Suprapubic skin (tissue), 4 donors: ENCODE measurements around the gene EXO1. TPM values are rescaled to one million over a fixed set of nuclear protein-coding genes. Genes with fewer than 3 reads are reported as not detected.

Experiments used
- DNase-seq, 2 donors: peaks; one replicate each; pipeline ENCODE4 v3.0.0-alpha.2; 2019; ENCODE audit warnings: low spot score in 2 of 2
- H3K27ac ChIP-seq: fragments of 200-600 bp; sonication (generic); one replicate; pipeline ENCODE4 v1.5.1; 2019
- H3K27me3 ChIP-seq: fragments of 200-600 bp; sonication (generic); one replicate; pipeline ENCODE4 v1.5.1; 2019
- H3K36me3 ChIP-seq: fragments of 200-600 bp; sonication (generic); one replicate; pipeline ENCODE4 v1.5.1; 2019
- H3K4me1 ChIP-seq: fragments of 200-600 bp; sonication (generic); one replicate; pipeline ENCODE4 v1.5.1; 2019
- H3K4me3 ChIP-seq: fragments of 200-600 bp; sonication (generic); one replicate; pipeline ENCODE4 v1.5.1; 2019; ENCODE audit warnings: mild to moderate bottlenecking
- H3K9me3 ChIP-seq: fragments of 200-600 bp; sonication (generic); one replicate; pipeline ENCODE4 v1.5.1; 2019
- EP300 ChIP-seq: sonication (generic); formaldehyde crosslinking; IDR thresholded peaks from one replicate; pipeline ENCODE4 v1.6.1; 2017; ENCODE audit warnings: antibody characterized with exemption
- POLR2A ChIP-seq, 2 donors: fragments of 450-650 bp; IDR thresholded peaks; one replicate each; pipeline ENCODE4 v1.6.1; 2017; ENCODE audit warnings: antibody characterized with exemption in 2 of 2, mild to moderate bottlenecking in 2 of 2, moderate library complexity in 2 of 2
- POLR2AphosphoS5 ChIP-seq, 3 donors: sonication (generic); formaldehyde crosslinking; IDR thresholded peaks; one replicate each; pipeline ENCODE4 v1.6.1; 2017; ENCODE audit warnings: antibody characterized with exemption in 3 of 3
- WGBS: methylation state at CpG from one replicate; pipeline ENCODE4 v1.1.5; 2018; 5-methylcytosine and 5-hydroxymethylcytosine counted together
- total RNA-seq, 4 donors: library from RNA; depleted of rRNA; stranded (reverse); fragments of >200 nt; gene quantifications; one replicate each; pipeline ENCODE4 v1.1.0, GENCODE V29; 2016
- TF ChIP-seq, protein P1 (sequence below), 2 donors: fragments of 200-600 bp in 1 of 2; fragments of 450-650 bp in 1 of 2; sonication (generic) in 1 of 2; IDR thresholded peaks; one replicate each; pipeline ENCODE4 v1.5.1; 2016 to 2019; ENCODE audit warnings: antibody characterized with exemption in 2 of 2, mild to moderate bottlenecking in 1 of 2, moderate library complexity in 1 of 2

The EXO1 gene
- total RNA-seq, 4 donors from 2014 or later, result 0.48 to 1.6 (median 0.94) TPM

GRCh38 chr1:241840164-241840563, 7.8 kb upstream of the EXO1 start:
- H3K4me3 ChIP-seq, result no peak overlapping the region
- no peaks in the 10 kb centered on the region for H3K36me3 ChIP-seq
- H3K27ac ChIP-seq, result no peak overlapping the region
- no peaks in the 10 kb centered on the region for H3K27me3 ChIP-seq
- WGBS, result 83% methylated on average over 6 of the region's 6 CpGs
- no peak for DNase-seq
- no peak for TF ChIP-seq EP300
- TF ChIP-seq POLR2A (IDR thresholded peaks at IDR 0.05), result no peak
- TF ChIP-seq, protein P1, sequence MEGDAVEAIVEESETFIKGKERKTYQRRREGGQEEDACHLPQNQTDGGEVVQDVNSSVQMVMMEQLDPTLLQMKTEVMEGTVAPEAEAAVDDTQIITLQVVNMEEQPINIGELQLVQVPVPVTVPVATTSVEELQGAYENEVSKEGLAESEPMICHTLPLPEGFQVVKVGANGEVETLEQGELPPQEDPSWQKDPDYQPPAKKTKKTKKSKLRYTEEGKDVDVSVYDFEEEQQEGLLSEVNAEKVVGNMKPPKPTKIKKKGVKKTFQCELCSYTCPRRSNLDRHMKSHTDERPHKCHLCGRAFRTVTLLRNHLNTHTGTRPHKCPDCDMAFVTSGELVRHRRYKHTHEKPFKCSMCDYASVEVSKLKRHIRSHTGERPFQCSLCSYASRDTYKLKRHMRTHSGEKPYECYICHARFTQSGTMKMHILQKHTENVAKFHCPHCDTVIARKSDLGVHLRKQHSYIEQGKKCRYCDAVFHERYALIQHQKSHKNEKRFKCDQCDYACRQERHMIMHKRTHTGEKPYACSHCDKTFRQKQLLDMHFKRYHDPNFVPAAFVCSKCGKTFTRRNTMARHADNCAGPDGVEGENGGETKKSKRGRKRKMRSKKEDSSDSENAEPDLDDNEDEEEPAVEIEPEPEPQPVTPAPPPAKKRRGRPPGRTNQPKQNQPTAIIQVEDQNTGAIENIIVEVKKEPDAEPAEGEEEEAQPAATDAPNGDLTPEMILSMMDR (IDR thresholded peaks at IDR 0.05), result no peak
- no peak for TF ChIP-seq POLR2AphosphoS5 (IDR thresholded peaks at IDR 0.05)
- H3K9me3 ChIP-seq, result no peaks in the 10 kb centered on the region
- no peaks in the 10 kb centered on the region for H3K4me1 ChIP-seq

- no peaks in the 10 kb centered on the region for H3K27me3 ChIP-seq
- H3K4me1 ChIP-seq, result no peaks in the 10 kb centered on the region
- no peak overlapping the region for H3K4me3 ChIP-seq
- 79% methylated on average over 3 of the region's 3 CpGs for WGBS
- no peaks in the 10 kb centered on the region for H3K9me3 ChIP-seq
- H3K36me3 ChIP-seq, result no peaks in the 10 kb centered on the region
- DNase-seq, result no peak
- H3K27ac ChIP-seq, result no peak overlapping the region
- TF ChIP-seq POLR2AphosphoS5 (IDR thresholded peaks at IDR 0.05) (no peak), POLR2A (IDR thresholded peaks at IDR 0.05) (no peak), EP300 (no peak)
- TF ChIP-seq, protein P1 (IDR thresholded peaks at IDR 0.05), result no peak
These were observed 6.3 kb upstream of the EXO1 start for GRCh38 chr1:241841691-241842090.

DNA sequence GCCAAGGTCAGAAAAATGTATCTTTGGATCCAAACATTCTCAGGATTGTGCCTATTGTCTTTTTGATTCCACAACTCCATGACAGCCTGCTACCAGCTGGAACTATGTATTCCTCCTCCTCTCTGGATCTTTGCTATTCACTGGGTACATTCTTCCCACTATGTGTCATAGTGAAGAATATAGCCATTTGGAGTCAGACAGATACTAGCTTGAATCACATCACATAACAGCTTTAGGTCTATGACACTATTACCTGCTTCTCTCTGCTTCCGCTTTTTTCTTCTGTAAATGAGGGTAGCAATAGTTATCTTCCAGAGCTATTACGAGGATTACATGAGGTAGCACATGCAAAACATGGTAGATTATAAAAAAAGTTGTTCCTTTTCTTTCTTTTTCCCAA, 5.4 kb upstream of the EXO1 start:
- Histone ChIP-seq H3K9me3 (no peaks in the 10 kb centered on the region), H3K4me3 (no peak overlapping the region), H3K36me3 (no peaks in the 10 kb centered on the region), H3K27me3 (no peaks in the 10 kb centered on the region), H3K4me1 (peaks cover 5% of the 10 kb centered on the region), H3K27ac (no peak overlapping the region)
- WGBS, result 90% methylated on average over 2 of the region's 2 CpGs
- no peak for DNase-seq
- TF ChIP-seq POLR2A (IDR thresholded peaks at IDR 0.05) (no peak), EP300 (no peak), POLR2AphosphoS5 (IDR thresholded peaks at IDR 0.05) (no peak)
- TF ChIP-seq, protein P1 (IDR thresholded peaks at IDR 0.05), result no peak

- 89% methylated on average over 6 of the region's 6 CpGs for WGBS
- Histone ChIP-seq H3K27me3 (no peaks in the 10 kb centered on the region), H3K4me1 (peaks cover 12% of the 10 kb centered on the region), H3K9me3 (no peaks in the 10 kb centered on the region), H3K36me3 (no peaks in the 10 kb centered on the region), H3K4me3 (no peak overlapping the region), H3K27ac (no peak overlapping the region)
- TF ChIP-seq EP300 (no peak), POLR2AphosphoS5 (IDR thresholded peaks at IDR 0.05) (no peak), POLR2A (IDR thresholded peaks at IDR 0.05) (no peak)
- DNase-seq, result no peak
These were observed 3.4 kb upstream of the EXO1 start for GRCh38 chr1:241844593-241844992.

DNA sequence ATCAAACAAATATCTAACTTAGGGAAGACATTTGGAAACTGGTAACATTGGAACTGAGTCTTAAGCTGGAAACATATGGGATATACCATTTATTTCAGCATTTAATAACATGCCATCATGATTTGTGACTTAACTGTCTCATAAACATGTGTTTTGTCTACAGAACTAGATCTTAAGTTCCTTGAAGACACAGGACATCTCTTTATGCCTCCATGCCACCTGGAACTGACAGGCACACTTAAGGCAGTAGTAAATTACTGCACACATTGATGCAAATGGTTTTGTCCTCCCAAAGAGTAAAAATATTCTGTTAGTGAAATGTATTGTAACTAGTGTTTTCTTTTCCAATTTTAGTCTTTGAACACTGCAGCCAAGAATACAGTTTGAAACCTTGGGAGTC, 1.6 kb upstream of the EXO1 start:
- TF ChIP-seq EP300 (no peak), POLR2AphosphoS5 (IDR thresholded peaks at IDR 0.05) (no peak), POLR2A (IDR thresholded peaks at IDR 0.05) (no peak)
- TF ChIP-seq, protein P1 (IDR thresholded peaks at IDR 0.05), result no peak
- Histone ChIP-seq H3K27me3 (no peaks in the 10 kb centered on the region), H3K9me3 (no peaks in the 10 kb centered on the region), H3K4me3 (no peak overlapping the region), H3K27ac (no peak overlapping the region), H3K36me3 (no peaks in the 10 kb centered on the region), H3K4me1 (peaks cover 12% of the 10 kb centered on the region)
- no peak for DNase-seq
